ENCODE data around the gene AGBL4.

- TF ChIP-seq POLR2A (IDR thresholded peaks at IDR 0.05), result no peak
- TF ChIP-seq, protein P1, sequence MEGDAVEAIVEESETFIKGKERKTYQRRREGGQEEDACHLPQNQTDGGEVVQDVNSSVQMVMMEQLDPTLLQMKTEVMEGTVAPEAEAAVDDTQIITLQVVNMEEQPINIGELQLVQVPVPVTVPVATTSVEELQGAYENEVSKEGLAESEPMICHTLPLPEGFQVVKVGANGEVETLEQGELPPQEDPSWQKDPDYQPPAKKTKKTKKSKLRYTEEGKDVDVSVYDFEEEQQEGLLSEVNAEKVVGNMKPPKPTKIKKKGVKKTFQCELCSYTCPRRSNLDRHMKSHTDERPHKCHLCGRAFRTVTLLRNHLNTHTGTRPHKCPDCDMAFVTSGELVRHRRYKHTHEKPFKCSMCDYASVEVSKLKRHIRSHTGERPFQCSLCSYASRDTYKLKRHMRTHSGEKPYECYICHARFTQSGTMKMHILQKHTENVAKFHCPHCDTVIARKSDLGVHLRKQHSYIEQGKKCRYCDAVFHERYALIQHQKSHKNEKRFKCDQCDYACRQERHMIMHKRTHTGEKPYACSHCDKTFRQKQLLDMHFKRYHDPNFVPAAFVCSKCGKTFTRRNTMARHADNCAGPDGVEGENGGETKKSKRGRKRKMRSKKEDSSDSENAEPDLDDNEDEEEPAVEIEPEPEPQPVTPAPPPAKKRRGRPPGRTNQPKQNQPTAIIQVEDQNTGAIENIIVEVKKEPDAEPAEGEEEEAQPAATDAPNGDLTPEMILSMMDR (IDR thresholded peaks at IDR 0.05), result no peak
- TF ChIP-seq EP300 (IDR thresholded peaks at IDR 0.05), result no peak
Measured at GRCh38 chr1:48676376-48676775, 1347.4 kb downstream of the AGBL4 start.
